Measurements from ENCODE around the gene NABP2. TPM values are rescaled to one million over a fixed set of nuclear protein-coding genes. Genes with fewer than 3 reads are reported as not detected.

NABP2 gene
- polyA plus RNA-seq, 1 donor (not counting 4 experiments of a cell fraction or from before 2014, with no cell fraction given) = 53.5 TPM

DNA sequence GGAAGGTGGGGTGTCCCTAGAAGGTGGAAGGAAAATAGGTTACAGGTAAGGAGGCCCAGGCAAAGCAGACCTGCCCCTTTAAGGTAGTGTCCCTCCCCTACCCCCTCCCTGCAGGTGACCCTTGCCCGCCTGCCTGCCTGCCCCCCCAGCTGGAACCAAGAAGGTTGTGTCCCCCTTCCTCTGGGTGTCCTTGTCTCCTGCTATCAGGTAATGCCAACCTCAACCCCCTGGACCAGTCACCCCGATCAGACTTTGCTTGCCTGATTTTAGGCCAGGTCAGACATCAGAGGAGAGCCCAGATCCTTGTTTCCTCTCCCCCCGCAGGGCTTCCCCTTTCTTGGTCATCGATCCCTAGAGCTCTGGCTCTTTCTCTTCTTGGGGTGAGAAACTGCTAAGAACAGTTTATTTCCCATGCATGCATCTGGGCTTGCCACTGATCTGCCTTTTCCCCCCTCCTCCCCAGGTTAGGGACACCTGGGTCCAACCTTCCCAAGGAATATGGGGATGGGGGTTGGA is 5.8 kb downstream of the NABP2 start, which contains the start of gene SLC39A5:
SLC39A5 (plus strand) TSS at position 136 of the 516 bp plus-strand sequence. CDS start 1,224 bp downstream, outside the sequence.
- Histone ChIP-seq H3K4me3 (ENCODE audit: control insufficient read depth in 2 of 3, extremely low read depth in 1 of 3, insufficient read depth in 2 of 3, low read depth in 1 of 3, low read length in 3 of 3) (no peak within 1 kb of the TSS), H3K4me2 (ENCODE audit: control insufficient read depth, extremely low read depth, insufficient read depth, low read depth, low read length) (no peak within 1 kb of the TSS), H3K9me1 (ENCODE audit: control insufficient read depth, extremely low read depth, insufficient read depth, low read length) (no peaks in the 10 kb centered on the region), H3K79me2 (ENCODE audit: control insufficient read depth, insufficient read depth, low read length) (no peaks in the 10 kb centered on the region), H2AFZ (ENCODE audit: control insufficient read depth, low read length) (no peak within 1 kb of the TSS), H3K9ac (ENCODE audit: control insufficient read depth, extremely low read depth, insufficient read depth, low read length) (no peak within 1 kb of the TSS), H3K9me3 (ENCODE audit: control insufficient read depth, low read depth, low read length) (no peaks in the 10 kb centered on the region), H3K27me3 (ENCODE audit: control insufficient read depth, extremely low read depth, insufficient read depth, low read length) (no peaks in the 10 kb centered on the region), H4K20me1 (ENCODE audit: control insufficient read depth, extremely low read depth, insufficient read depth, low read length) (no peaks in the 10 kb centered on the region), H3K36me3 (ENCODE audit: control insufficient read depth in 2 of 2, extremely low read depth in 1 of 2, insufficient read depth in 2 of 2, low read length in 2 of 2) (peaks cover 0 to 4% of the 10 kb centered on the region in 2 experiments), H3K4me1 (ENCODE audit: control insufficient read depth, extremely low read depth, insufficient read depth, low read length) (peaks cover 3% of the 10 kb centered on the region), H3K27ac (ENCODE audit: control insufficient read depth, insufficient read depth, low read length) (no peak within 1 kb of the TSS)
- dilution Hi-C loops (cut with MboI; ENCODE audit: extremely low pct_ligation_motif_present, low sequenced_read_pairs) = no loop called here
- TF ChIP-seq, protein P1, sequence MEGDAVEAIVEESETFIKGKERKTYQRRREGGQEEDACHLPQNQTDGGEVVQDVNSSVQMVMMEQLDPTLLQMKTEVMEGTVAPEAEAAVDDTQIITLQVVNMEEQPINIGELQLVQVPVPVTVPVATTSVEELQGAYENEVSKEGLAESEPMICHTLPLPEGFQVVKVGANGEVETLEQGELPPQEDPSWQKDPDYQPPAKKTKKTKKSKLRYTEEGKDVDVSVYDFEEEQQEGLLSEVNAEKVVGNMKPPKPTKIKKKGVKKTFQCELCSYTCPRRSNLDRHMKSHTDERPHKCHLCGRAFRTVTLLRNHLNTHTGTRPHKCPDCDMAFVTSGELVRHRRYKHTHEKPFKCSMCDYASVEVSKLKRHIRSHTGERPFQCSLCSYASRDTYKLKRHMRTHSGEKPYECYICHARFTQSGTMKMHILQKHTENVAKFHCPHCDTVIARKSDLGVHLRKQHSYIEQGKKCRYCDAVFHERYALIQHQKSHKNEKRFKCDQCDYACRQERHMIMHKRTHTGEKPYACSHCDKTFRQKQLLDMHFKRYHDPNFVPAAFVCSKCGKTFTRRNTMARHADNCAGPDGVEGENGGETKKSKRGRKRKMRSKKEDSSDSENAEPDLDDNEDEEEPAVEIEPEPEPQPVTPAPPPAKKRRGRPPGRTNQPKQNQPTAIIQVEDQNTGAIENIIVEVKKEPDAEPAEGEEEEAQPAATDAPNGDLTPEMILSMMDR (optimal IDR thresholded peaks at IDR 0.05 in 1 of 3, IDR thresholded peaks at IDR 0.05 in 1 of 3, conservative IDR thresholded peaks at IDR 0.05 in 1 of 3; ENCODE audit: extremely low read depth in 1 of 3, insufficient read depth in 2 of 3, low read length in 3 of 3) = no peak
- TF ChIP-seq EZH2 (IDR thresholded peaks at IDR 0.05; ENCODE audit: low read length) = no peak
- FAIRE-seq = no peak
- no peak for DNase-seq (ENCODE audit: low read depth, low spot score)

GRCh38 chr12:56230432-56231183 is 6.5 kb downstream of the NABP2 start:
- H3K4me2 ChIP-seq (ENCODE audit: control insufficient read depth, extremely low read depth, insufficient read depth, low read depth, low read length) = no peak overlapping the region
- no peak for FAIRE-seq
- no peaks in the 10 kb centered on the region for H3K9me1 ChIP-seq (ENCODE audit: control insufficient read depth, extremely low read depth, insufficient read depth, low read length)

More at GRCh38 chr12:56230432-56231183, 6.5 kb downstream of the NABP2 start:
- no peaks in the 10 kb centered on the region for H3K27me3 ChIP-seq (ENCODE audit: control insufficient read depth, extremely low read depth, insufficient read depth, low read length)
- H4K20me1 ChIP-seq (ENCODE audit: control insufficient read depth, extremely low read depth, insufficient read depth, low read length) = no peaks in the 10 kb centered on the region
- H3K27ac ChIP-seq (ENCODE audit: control insufficient read depth, insufficient read depth, low read length) = no peak overlapping the region
- H3K4me1 ChIP-seq (ENCODE audit: control insufficient read depth, extremely low read depth, insufficient read depth, low read length) = no peaks in the 10 kb centered on the region
- H3K4me3 ChIP-seq (ENCODE audit: control insufficient read depth in 2 of 3, extremely low read depth in 1 of 3, insufficient read depth in 2 of 3, low read depth in 1 of 3, low read length in 3 of 3) = no peak overlapping the region
- H2AFZ ChIP-seq (ENCODE audit: control insufficient read depth, low read length) = no peak overlapping the region
- no peak for DNase-seq (ENCODE audit: low read depth, low spot score)
- no peak overlapping the region for H3K9ac ChIP-seq (ENCODE audit: control insufficient read depth, extremely low read depth, insufficient read depth, low read length)
- no peaks in the 10 kb centered on the region for H3K79me2 ChIP-seq (ENCODE audit: control insufficient read depth, insufficient read depth, low read length)
- peaks cover 0 to 3% of the 10 kb centered on the region in 2 experiments for H3K36me3 ChIP-seq (ENCODE audit: control insufficient read depth in 2 of 2, extremely low read depth in 1 of 2, insufficient read depth in 2 of 2, low read length in 2 of 2)
- TF ChIP-seq, protein P1 (optimal IDR thresholded peaks at IDR 0.05 in 1 of 3, IDR thresholded peaks at IDR 0.05 in 1 of 3, conservative IDR thresholded peaks at IDR 0.05 in 1 of 3; ENCODE audit: extremely low read depth in 1 of 3, insufficient read depth in 2 of 3, low read length in 3 of 3) = no peak
- no peak for TF ChIP-seq EZH2 (IDR thresholded peaks at IDR 0.05; ENCODE audit: low read length)
- no peaks in the 10 kb centered on the region for H3K9me3 ChIP-seq (ENCODE audit: control insufficient read depth, low read depth, low read length)
- dilution Hi-C loops (cut with MboI; ENCODE audit: extremely low pct_ligation_motif_present, low sequenced_read_pairs) = no loop called here

Data from keratinocyte (primary cell).